Suppressor macrophage (primary cell): Measurements from ENCODE around the gene M1AP.

ENCODE experiments used
- DNase-seq, 4 experiments: peaks; one replicate each; pipeline ENCODE4 v3.0.0-alpha.2; 2020 to 2022

M1AP gene

GRCh38 chr2:74593826-74594772 is 54.0 kb downstream of the M1AP start:
- no peak for DNase-seq

DNA sequence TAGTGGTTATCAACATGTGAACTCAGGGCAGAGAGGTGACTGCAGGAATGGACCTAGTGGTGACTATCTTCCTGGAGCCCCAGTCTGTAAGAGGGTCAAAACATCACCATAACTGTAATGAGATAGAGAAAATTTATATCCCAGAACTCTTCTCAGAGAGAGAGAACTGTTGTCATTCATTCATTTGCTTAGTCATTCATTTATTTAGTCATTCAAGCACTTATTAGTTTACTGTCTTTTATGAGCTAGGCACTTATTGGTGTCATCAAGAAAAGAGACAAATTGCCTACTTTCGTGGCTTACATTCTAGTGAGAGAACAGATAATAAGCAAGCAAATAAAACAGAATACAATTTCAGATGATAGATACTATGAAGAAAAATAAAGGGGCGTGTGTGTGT is 59.5 kb downstream of the M1AP start:
- DNase-seq: no peak

DNA sequence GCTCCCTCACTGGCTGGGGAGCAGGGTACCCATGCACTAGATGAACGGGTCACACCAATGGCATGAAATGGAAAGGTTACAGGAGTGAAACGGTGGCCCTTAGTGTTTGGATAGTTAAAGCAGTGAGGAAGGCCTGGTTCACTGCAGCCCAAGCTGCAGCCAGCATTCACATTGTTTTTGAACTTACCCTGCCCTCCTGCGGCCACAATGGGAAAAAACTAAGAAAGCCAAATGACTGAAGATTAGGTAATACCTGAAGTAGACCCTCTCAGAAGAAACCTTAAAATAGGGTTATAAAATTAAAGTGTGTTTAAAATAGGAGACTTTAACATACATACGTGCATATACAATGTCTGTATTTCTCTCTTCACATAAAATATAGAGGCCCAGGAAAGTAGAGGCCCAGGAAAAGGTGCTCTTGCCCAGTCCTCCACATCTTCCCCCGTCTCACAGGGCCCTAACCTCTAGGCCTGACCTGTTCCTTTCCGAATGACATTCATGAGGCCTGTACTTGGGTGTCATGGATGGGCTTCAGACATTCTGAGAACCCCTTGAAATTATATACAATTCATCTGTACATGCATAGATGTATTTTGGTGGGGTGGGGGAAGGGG is 60.4 kb downstream of the M1AP start:
- DNase-seq: peak; percentile 81 to 87 (median 84)

DNA sequence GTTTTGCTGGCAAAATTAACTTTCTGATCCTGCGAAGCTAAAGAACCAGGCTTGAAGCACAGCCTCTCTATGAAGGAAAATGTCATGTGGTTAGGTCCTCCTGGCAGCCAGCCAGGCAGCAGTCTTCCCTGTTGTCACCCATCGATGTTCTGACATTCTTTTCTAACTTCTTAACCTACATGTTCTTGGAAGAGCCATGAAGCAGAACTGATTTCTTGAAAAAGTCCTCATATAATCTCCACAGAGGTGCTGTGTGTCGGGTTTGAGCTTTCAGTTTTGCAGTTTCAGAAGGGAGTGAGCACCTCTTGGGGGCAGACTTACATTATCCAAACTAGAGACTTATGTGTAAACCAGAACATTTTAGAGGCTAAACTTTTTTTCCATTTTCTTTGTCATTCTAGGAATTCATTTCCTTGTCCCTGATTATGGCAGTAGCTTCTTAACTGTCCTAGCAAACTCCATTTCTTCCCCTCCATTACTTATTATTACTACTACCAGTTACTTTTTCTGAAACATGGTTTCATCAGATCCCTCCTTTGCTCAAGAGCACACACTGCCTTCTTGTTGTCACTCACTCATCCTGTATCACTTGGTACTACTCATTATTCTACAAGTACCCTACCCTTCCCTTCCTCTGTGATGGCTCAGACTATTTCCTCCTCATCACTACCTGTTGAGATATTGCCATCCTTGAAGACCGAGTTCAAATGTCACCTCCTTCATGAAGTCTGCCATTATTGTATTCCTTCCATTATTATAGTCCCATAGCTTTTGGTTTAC is 62.5 kb downstream of the M1AP start:
- DNase-seq: peak; percentile 40 to 79 (median 64)

GRCh38 chr2:74584088-74584645 is 64.0 kb downstream of the M1AP start:
- peak in 2 of 4 experiments; percentile 46 to 47 for DNase-seq

GRCh38 chr2:74583504-74583903 is 64.6 kb downstream of the M1AP start:
- peak in 2 of 4 experiments; percentile 39 to 47 for DNase-seq

DNA sequence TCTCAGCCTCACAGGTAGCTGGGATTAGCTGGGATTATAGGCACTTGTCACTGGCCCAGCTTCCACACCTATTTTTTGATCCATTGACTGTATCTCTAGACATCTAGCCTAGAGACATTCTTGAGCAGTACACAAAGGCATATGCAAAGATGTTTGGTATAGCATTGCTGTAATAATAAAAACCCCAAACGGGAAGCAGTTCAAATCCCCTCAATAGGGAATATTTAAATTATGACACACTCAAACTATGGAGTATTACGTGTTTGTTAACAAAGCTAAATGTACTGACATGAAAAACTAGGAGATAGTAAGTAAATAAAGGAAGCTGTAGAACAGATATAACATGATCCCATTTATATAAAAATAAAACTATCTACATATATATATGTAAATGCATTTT is 65.9 kb downstream of the M1AP start:
- DNase-seq: no peak

DNA sequence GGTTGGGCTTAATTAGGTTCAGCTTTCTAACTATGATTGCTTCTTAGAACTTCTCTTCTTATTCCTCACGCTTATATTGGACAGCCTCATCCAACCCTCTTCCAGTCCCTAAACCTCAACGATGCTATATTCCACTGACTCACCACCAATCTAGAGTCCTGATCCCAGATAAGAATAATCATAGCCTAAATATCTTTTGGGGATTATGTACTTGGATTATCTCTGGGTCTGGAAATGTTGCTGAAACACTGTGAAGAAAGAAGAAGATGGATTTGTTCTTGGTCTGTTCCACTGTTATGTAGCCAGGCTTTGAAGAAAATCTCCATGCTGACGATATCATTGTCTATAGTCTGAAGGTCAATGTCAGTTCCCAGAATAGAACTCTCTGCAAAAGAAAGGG is 66.7 kb downstream of the M1AP start:
- no peak for DNase-seq

DNA sequence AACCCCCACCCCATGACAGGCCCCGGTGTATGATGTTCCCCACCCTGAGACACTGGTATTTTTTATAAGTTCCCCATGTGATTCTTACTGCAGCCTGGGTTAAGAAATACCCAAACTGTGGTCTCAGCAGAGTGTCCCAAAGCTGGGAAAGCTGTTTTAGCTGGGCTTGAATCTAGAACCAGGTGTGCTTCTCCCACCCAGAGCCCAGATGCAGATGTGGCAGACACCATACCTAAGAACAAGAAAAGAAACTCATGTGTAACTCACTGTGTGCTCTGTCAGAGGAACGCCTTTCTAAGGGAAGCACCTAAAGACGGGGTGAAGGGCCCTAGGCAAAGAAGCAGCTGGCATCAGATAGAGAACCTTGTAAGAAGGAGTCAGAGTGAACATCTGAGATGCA is 69.7 kb downstream of the M1AP start:
- DNase-seq: peak in 3 of 4 experiments; percentile 35 to 57 (median 46)

- peak; percentile 81 to 95 (median 90) for DNase-seq
Measured at GRCh38 chr2:74577448-74577847, 70.7 kb downstream of the M1AP start.

DNA sequence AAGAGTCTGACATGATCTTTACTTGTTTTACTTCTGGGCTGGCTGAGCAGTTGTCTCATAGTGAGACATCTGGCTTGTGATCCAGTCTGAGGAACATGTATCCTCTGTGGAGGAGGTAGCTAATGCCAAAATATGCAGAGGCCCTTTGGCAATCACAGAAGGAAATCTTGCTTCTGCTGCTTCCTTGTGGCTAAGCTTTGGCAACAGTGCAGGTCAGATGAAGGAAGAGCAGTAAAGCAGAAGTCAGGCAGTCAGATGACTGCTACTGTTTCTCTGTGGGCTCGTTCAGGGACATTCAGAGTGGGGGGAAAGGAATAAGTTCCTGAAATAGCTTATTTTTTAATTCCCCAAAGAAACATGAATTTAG is 71.3 kb downstream of the M1AP start:
- DNase-seq: peak; percentile 87 to 98 (median 92)

- DNase-seq: peak; percentile 44 to 75 (median 60)
Measured at GRCh38 chr2:74576211-74576862, 71.8 kb downstream of the M1AP start.

- DNase-seq: no peak
Measured at GRCh38 chr2:74575320-74575719, 72.8 kb downstream of the M1AP start.

DNA sequence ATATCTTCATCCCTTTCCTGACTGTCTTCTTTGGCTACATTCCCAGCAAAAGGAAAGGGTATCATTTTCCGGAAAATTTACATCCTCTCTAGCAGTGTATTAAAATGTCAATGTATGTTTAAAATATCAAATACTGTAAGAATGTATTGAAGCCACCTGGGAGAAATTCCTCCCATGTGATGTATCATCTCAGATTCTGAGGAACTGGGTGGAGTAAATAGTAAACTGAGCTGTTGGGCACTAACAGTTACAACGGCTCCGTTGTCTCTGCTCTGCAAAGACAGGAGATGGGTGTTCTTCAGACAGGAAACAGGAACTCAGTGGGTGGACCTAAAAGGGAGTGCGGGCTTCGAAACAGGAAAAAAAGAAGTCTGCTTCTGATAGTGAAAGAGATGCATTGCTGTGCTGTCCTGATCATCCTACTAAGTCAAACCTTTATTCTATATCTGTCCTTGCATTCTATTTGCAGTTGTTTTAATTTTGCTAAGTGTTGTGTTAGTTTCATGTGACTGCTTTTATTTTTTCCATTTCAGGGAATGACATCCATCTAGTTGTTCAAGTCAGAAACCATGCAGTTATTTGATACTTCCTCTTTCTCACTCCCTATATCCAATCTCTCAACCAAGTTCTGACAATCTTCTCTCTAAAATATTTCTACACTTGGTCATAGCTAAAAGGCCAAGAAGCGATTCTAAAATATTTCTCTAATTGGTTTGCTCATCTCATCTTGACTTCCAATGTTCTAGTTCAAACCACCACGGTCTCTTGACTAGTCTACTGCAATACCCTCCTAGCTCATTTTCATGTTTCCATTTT is 74.2 kb downstream of the M1AP start:
- peak; percentile 63 to 87 (median 80) for DNase-seq

DNA sequence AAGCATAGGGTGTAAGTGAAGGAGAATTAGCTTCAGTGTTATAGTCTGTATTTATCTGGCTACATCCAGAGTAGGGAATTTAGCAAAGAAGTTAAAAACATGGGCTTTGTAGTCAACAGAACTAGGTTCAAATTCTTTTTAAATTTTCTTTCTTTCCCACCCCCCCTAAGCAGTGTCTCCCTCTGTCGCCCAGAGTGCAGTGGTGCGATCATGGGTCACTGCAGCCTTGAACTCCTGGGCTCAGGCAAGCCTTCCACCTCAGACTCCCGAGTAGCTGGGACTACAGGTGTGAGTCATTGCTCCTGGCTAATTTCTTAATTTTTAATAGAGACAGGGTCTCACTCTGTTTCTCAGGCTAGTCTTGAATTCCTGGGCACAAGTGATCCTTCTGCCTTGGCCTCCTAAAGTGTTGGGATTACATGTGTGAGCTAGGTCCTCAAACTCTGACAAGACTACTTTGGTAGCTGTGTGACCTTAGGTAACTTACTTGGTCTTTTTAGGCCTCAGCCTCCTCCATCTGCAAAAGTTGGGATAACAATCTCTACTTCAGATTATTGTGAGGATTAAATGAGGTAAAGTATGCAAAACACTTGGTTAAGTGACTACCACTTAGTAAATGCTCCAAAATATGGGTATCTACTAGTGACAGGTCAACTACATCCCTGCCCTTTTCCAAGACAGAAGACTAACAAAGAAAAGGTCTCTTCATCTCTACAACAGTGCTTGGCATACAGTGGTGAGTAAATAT is 75.8 kb downstream of the M1AP start:
- no peak for DNase-seq

GRCh38 chr2:74571058-74571457 is 77.1 kb downstream of the M1AP start:
- DNase-seq: peak; percentile 56 to 83 (median 71)

- DNase-seq: no peak
Measured at GRCh38 chr2:74569686-74570085, 78.4 kb downstream of the M1AP start.

- peak in 3 of 4 experiments; percentile 41 to 57 (median 42) for DNase-seq
Measured at GRCh38 chr2:74567881-74568280, 80.2 kb downstream of the M1AP start.

GRCh38 chr2:74566754-74567085 is 81.4 kb downstream of the M1AP start:
- peak in 2 of 4 experiments; percentile 67 to 70 for DNase-seq

- no peak for DNase-seq
Measured at GRCh38 chr2:74566076-74566753, 81.9 kb downstream of the M1AP start.
